Natural killer cell (primary cell): ENCODE measurements around the gene TMC8. TPM values are rescaled to one million over a fixed set of nuclear protein-coding genes. Genes with fewer than 3 reads are reported as not detected.

Experiments used
- ATAC-seq, 3 donors: fragments of 150-1000 bp in 2 of 3; fragments of 200-7000 bp in 1 of 3; cut with Tn5 transposase; 1 replicate in 1 of 3; 2 replicates in 2 of 3; pipeline ENCODE4 v1.10.0; 2021; ENCODE audit warnings: mild to moderate bottlenecking in 2 of 3, moderate library complexity in 2 of 3
- DNase-seq, 2 donors: peaks; one replicate each; pipeline versions ENCODE4 v3.0.0 to v3.0.0-alpha.2; 2013 to 2021; ENCODE audit warnings: mixed read lengths in 1 of 2
- H3K27ac ChIP-seq: one replicate; pipeline ENCODE4 v1.5.1; 2013; ENCODE audit warnings: mild to moderate bottlenecking, low read length
- H3K27me3 ChIP-seq: one replicate; pipeline ENCODE4 v1.6.1; 2013; ENCODE audit warnings: low read length; ENCODE audit not compliant: control insufficient read depth, insufficient read depth
- H3K36me3 ChIP-seq: one replicate; pipeline ENCODE4 v1.6.1; 2013; ENCODE audit warnings: low read length; ENCODE audit not compliant: control insufficient read depth, insufficient read depth
- H3K4me1 ChIP-seq: one replicate; pipeline ENCODE4 v1.6.1; 2013; ENCODE audit warnings: low read length; ENCODE audit not compliant: control insufficient read depth, insufficient read depth
- H3K4me3 ChIP-seq: one replicate; pipeline ENCODE4 v1.5.1; 2013; ENCODE audit warnings: low read length
- H3K9me3 ChIP-seq: one replicate; pipeline ENCODE4 v1.6.1; 2013; ENCODE audit warnings: low read length; ENCODE audit not compliant: control insufficient read depth, insufficient read depth
- H3K27ac Mint-ChIP-seq, 2 donors: one replicate each; pipeline ENCODE4 v1.8.0; 2022; ENCODE audit warnings: mild to moderate bottlenecking in 2 of 2, mixed read lengths in 2 of 2, moderate library complexity in 1 of 2
- H3K27me3 Mint-ChIP-seq, 2 donors: one replicate each; pipeline ENCODE4 v1.8.0; 2022; ENCODE audit warnings: low read depth in 2 of 2, mixed read lengths in 2 of 2
- H3K36me3 Mint-ChIP-seq: one replicate; pipeline ENCODE4 v1.8.0; 2022; ENCODE audit warnings: mixed read lengths
- H3K4me1 Mint-ChIP-seq, 2 donors: one replicate each; pipeline ENCODE4 v1.8.0; 2022; ENCODE audit warnings: mixed read lengths in 2 of 2
- H3K4me3 Mint-ChIP-seq: one replicate; pipeline ENCODE4 v1.8.0; 2022; ENCODE audit warnings: mild to moderate bottlenecking, moderate library complexity, mixed read lengths
- H3K9me3 Mint-ChIP-seq, 2 donors: one replicate each; pipeline ENCODE4 v1.8.0; 2022; ENCODE audit warnings: mixed read lengths in 2 of 2
- WGBS: methylation state at CpG from one replicate; pipeline ENCODE4 v1.1.7; 2013; ENCODE audit warnings: missing lambda C conversion rate; ENCODE audit not compliant: insufficient coverage; 5-methylcytosine and 5-hydroxymethylcytosine counted together
- intact Hi-C: fragments of 100-400 bp; cut with micrococcal nuclease; formaldehyde crosslinking; loops from one replicate; pipeline ENCODE4 v1.14.2; 2022
- total RNA-seq, 4 donors: library from RNA; stranded (reverse); fragments of 120-200 nt in 1 of 4; gene quantifications; one replicate each; pipeline versions ENCODE4 v1.2.3 to v1.2.4, GENCODE V29; 2013 to 2022
- TF ChIP-seq, protein P1 (sequence below): fragments of 200-600 bp; IDR thresholded peaks from one replicate; pipeline ENCODE4 v1.8.0; 2022; ENCODE audit warnings: antibody characterized with exemption

Gene TMC8
- total RNA-seq, 3 donors from 2014 or later (not counting 1 experiment from before 2014, with no cell fraction given): 401 to 551 (median 435) TPM

DNA sequence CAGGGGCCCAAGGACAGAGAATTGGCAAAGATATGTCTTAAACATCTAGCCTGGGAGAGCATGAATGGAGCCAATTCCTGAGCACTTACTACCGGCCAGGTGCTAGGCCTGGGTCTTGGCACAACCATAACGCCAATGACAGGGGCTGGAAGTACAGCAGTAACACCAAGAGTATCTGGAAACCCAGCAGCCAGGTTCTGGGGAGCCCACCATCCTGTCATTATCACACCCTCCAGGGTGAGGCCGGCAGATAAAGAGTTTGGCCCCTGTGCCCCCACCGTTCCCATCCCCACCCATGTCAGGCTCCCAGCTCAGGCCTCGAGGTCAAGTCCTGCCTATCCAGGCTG is 508 bp upstream of the TMC8 start:
- 2% methylated on average over 5 of the region's 5 CpGs for WGBS
- Mint-ChIP-seq H3K4me3 (peak overlapping the region; percentile 93), H3K36me3 (no peaks in the 10 kb centered on the region), H3K9me3 (no peaks in the 10 kb centered on the region), H3K27me3 (no peaks in the 10 kb centered on the region), H3K4me1 (peaks cover 47 to 69% of the 10 kb centered on the region in 2 donors), H3K27ac (peak overlapping the region; percentile 88 to 99)
- Histone ChIP-seq H3K9me3 (no peaks in the 10 kb centered on the region), H3K4me1 (peaks cover 83% of the 10 kb centered on the region), H3K36me3 (peaks cover 51% of the 10 kb centered on the region), H3K4me3 (peak overlapping the region; percentile 71), H3K27ac (peak overlapping the region; percentile 74), H3K27me3 (no peaks in the 10 kb centered on the region)
- no peak for ATAC-seq
- intact Hi-C loops: loop anchor here (1.0 to 5.0 kb wide), 2 partner anchors 9 to 1672 kb away; no protein-coding TSS in a partner anchor
- TF ChIP-seq, protein P1, sequence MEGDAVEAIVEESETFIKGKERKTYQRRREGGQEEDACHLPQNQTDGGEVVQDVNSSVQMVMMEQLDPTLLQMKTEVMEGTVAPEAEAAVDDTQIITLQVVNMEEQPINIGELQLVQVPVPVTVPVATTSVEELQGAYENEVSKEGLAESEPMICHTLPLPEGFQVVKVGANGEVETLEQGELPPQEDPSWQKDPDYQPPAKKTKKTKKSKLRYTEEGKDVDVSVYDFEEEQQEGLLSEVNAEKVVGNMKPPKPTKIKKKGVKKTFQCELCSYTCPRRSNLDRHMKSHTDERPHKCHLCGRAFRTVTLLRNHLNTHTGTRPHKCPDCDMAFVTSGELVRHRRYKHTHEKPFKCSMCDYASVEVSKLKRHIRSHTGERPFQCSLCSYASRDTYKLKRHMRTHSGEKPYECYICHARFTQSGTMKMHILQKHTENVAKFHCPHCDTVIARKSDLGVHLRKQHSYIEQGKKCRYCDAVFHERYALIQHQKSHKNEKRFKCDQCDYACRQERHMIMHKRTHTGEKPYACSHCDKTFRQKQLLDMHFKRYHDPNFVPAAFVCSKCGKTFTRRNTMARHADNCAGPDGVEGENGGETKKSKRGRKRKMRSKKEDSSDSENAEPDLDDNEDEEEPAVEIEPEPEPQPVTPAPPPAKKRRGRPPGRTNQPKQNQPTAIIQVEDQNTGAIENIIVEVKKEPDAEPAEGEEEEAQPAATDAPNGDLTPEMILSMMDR: no peak
- DNase-seq: peak in 1 of 2 donors; percentile 64

DNA sequence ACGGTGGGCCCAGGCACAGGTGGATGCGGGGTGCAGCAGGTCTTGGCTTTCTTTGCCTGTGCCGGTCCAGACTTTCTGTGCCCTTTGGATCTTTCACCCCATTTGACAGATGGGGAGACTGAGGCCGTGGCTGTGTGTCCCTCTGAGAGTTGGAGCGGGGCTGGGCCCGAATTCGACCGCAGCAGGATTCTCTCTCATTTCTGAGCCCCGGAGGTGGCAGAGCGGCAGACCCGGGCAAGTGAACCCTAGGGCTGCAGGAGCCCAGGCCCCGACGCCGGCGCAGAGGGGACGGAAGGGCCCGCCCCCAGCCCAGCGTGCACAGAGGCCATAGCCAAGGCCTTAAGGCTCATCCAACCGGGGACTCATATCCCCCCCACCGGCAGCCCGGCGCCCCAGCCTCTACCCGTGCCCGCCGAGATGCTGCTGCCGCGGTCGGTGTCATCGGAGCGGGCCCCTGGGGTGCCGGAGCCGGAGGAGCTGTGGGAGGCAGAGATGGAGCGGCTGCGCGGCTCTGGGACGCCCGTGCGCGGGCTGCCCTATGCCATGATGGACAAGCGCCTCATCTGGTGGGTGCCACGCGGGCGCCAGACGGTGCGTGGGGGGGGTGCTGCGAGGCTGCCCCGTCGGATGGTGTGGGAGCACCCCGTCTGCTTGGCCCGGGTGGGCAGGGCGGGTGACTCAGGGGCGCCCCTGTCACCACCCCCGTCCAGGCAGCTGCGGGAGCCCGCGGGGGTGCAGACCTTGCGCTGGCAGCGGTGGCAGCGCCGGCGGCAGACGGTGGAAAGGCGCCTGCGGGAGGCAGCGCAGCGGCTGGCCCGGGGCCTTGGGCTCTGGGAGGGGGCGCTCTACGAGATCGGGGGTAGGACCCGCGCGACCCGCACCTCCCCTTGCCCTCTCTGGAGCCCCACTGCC is 857 bp downstream of the TMC8 start:
- ATAC-seq (peak; percentile 15 to 31 (median 16)), DNase-seq (peak; percentile 56 to 65)
- H3K27me3 Mint-ChIP-seq: no peaks in the 10 kb centered on the region
- H3K27ac ChIP-seq: peak overlapping the region; percentile 74
- H3K4me1 Mint-ChIP-seq: peaks cover 58 to 79% of the 10 kb centered on the region in 2 donors
- no peaks in the 10 kb centered on the region for H3K9me3 ChIP-seq
- peaks cover 10% of the 10 kb centered on the region for H3K36me3 Mint-ChIP-seq
- H3K9me3 Mint-ChIP-seq: no peaks in the 10 kb centered on the region
- H3K4me3 ChIP-seq: peak overlapping the region; percentile 71
- peaks cover 77% of the 10 kb centered on the region for H3K4me1 ChIP-seq
- peak overlapping the region; percentile 88 to 99 for H3K27ac Mint-ChIP-seq
- TF ChIP-seq, protein P1: no peak
- no peaks in the 10 kb centered on the region for H3K27me3 ChIP-seq
- WGBS: under 1% methylated on average over 74 of the region's 74 CpGs
- H3K36me3 ChIP-seq: peaks cover 50% of the 10 kb centered on the region
- H3K4me3 Mint-ChIP-seq: peak overlapping the region; percentile 93
- intact Hi-C loops: loop anchor here (5.0 kb wide), 1 partner anchor 1671 kb away; no protein-coding TSS in a partner anchor

DNA sequence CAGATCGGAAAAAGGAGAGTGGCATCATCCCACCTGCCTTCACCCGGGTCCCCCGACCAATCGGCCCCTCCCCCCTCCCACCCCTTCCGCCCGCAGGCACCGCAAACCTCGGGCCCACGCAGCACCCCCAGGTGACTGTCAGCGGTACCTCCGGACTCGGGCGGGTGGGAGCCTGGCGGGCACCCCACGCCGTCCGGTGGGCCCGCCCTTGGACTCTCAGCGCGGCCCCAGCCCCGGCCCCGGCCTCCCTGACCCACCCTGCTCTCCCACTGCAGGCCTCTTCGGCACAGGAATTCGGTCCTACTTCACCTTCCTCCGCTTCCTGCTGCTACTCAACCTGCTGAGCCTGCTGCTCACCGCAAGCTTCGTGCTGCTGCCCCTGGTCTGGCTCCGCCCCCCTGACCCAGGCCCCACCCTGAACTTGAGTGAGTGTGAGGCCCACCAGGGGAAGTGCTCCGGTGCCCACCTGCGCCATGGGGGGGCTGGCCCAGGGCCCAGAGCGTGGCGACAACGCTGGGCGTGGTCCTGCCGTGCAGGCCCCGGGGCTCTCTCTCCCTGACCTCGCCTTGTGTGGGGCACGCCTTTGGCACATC is 1.6 kb downstream of the TMC8 start:
- Mint-ChIP-seq H3K27me3 (no peaks in the 10 kb centered on the region), H3K4me1 (peaks cover 62 to 76% of the 10 kb centered on the region in 2 donors), H3K36me3 (peaks cover 10% of the 10 kb centered on the region), H3K9me3 (no peaks in the 10 kb centered on the region), H3K27ac (peak overlapping the region; percentile 83 to 99), H3K4me3 (peak overlapping the region; percentile 59)
- no peaks in the 10 kb centered on the region for H3K9me3 ChIP-seq
- ATAC-seq (no peak), DNase-seq (peak in 1 of 2 donors; percentile 79)
- H3K4me3 ChIP-seq: peak overlapping the region; percentile 71
- peaks cover 51% of the 10 kb centered on the region for H3K36me3 ChIP-seq
- intact Hi-C loops: loop anchor here (5.0 kb wide), 1 partner anchor 1670 kb away; no protein-coding TSS in a partner anchor
- under 1% methylated on average over 38 of the region's 38 CpGs for WGBS
- H3K27me3 ChIP-seq: no peaks in the 10 kb centered on the region
- TF ChIP-seq, protein P1: no peak
- H3K4me1 ChIP-seq: peaks cover 77% of the 10 kb centered on the region
- peak overlapping the region; percentile 72 for H3K27ac ChIP-seq
